ENCODE data around the gene LIPK.

The LIPK gene

GRCh38 chr10:88672041-88672440 is 34.0 kb upstream of the LIPK start:
- Histone ChIP-seq H4K20me1 (ENCODE audit: insufficient read depth, low read length) (no peaks in the 10 kb centered on the region), H3F3A (ENCODE audit: insufficient read depth, low read length) (no peaks in the 10 kb centered on the region), H3K9me2 (ENCODE audit: low read depth, low read length) (no peaks in the 10 kb centered on the region), H3K4me1 (ENCODE audit: insufficient read depth, low read length, severe bottlenecking) (no peaks in the 10 kb centered on the region), H3K27me3 (ENCODE audit: insufficient read depth, low read length) (no peaks in the 10 kb centered on the region), H2AFZ (ENCODE audit: low read length) (no peak overlapping the region), H3K79me2 (ENCODE audit: insufficient read depth, low read length) (no peaks in the 10 kb centered on the region), H3K4me3 (ENCODE audit: low read depth, low read length, poor library complexity, severe bottlenecking) (no peak overlapping the region), H3K9me3 (ENCODE audit: low read length) (no peaks in the 10 kb centered on the region), H3K4me2 (ENCODE audit: low read length) (no peak overlapping the region), H3K36me3 (ENCODE audit: insufficient read depth, low read length) (no peaks in the 10 kb centered on the region), H3K27ac (ENCODE audit: low read depth, low read length, poor library complexity, severe bottlenecking) (no peak overlapping the region), H3K9ac (ENCODE audit: low read length) (no peak overlapping the region)
- TF ChIP-seq EZH2 (IDR thresholded peaks at IDR 0.05; ENCODE audit: borderline replicate concordance, low read length) (no peak), CTCF (IDR thresholded peaks at IDR 0.05; ENCODE audit: low read length) (no peak)

GRCh38 chr10:88676283-88677060 is 29.6 kb upstream of the LIPK start:
- Histone ChIP-seq H3K79me2 (ENCODE audit: insufficient read depth, low read length) (no peaks in the 10 kb centered on the region), H3K4me2 (ENCODE audit: low read length) (no peak overlapping the region), H3K4me1 (ENCODE audit: insufficient read depth, low read length, severe bottlenecking) (no peaks in the 10 kb centered on the region), H3K27ac (ENCODE audit: low read depth, low read length, poor library complexity, severe bottlenecking) (no peak overlapping the region), H3K9ac (ENCODE audit: low read length) (no peak overlapping the region), H3K36me3 (ENCODE audit: insufficient read depth, low read length) (no peaks in the 10 kb centered on the region), H3F3A (ENCODE audit: insufficient read depth, low read length) (no peaks in the 10 kb centered on the region), H3K4me3 (ENCODE audit: low read depth, low read length, poor library complexity, severe bottlenecking) (no peak overlapping the region), H4K20me1 (ENCODE audit: insufficient read depth, low read length) (no peaks in the 10 kb centered on the region), H2AFZ (ENCODE audit: low read length) (no peak overlapping the region), H3K27me3 (ENCODE audit: insufficient read depth, low read length) (no peaks in the 10 kb centered on the region), H3K9me3 (ENCODE audit: low read length) (no peaks in the 10 kb centered on the region), H3K9me2 (ENCODE audit: low read depth, low read length) (no peaks in the 10 kb centered on the region)
- TF ChIP-seq EZH2 (IDR thresholded peaks at IDR 0.05; ENCODE audit: borderline replicate concordance, low read length) (no peak), CTCF (IDR thresholded peaks at IDR 0.05; ENCODE audit: low read length) (no peak)

GRCh38 chr10:88680958-88681357 is 25.1 kb upstream of the LIPK start:
- Histone ChIP-seq H2AFZ (ENCODE audit: low read length) (no peak overlapping the region), H3K27ac (ENCODE audit: low read depth, low read length, poor library complexity, severe bottlenecking) (no peak overlapping the region), H3K9me2 (ENCODE audit: low read depth, low read length) (no peaks in the 10 kb centered on the region), H3K4me1 (ENCODE audit: insufficient read depth, low read length, severe bottlenecking) (no peaks in the 10 kb centered on the region), H4K20me1 (ENCODE audit: insufficient read depth, low read length) (no peaks in the 10 kb centered on the region), H3F3A (ENCODE audit: insufficient read depth, low read length) (no peaks in the 10 kb centered on the region), H3K4me3 (ENCODE audit: low read depth, low read length, poor library complexity, severe bottlenecking) (no peak overlapping the region), H3K4me2 (ENCODE audit: low read length) (no peak overlapping the region), H3K9me3 (ENCODE audit: low read length) (no peaks in the 10 kb centered on the region), H3K9ac (ENCODE audit: low read length) (no peak overlapping the region), H3K79me2 (ENCODE audit: insufficient read depth, low read length) (no peaks in the 10 kb centered on the region), H3K27me3 (ENCODE audit: insufficient read depth, low read length) (no peaks in the 10 kb centered on the region), H3K36me3 (ENCODE audit: insufficient read depth, low read length) (no peaks in the 10 kb centered on the region)
- TF ChIP-seq CTCF (IDR thresholded peaks at IDR 0.05; ENCODE audit: low read length) = no peak
- TF ChIP-seq EZH2 (IDR thresholded peaks at IDR 0.05; ENCODE audit: borderline replicate concordance, low read length) = no peak
